HepG2 (cell line): ENCODE results near the gene ZNF341. TPM values are rescaled to one million over a fixed set of nuclear protein-coding genes. Genes with fewer than 3 reads are reported as not detected.

Source experiments
- AFF4 ChIP-seq: sonication (generic); formaldehyde crosslinking; IDR thresholded peaks from 2 replicates; pipeline ENCODE4 v1.4.0; 2020; ENCODE audit warnings: missing genetic modification reagents
- HIC2 ChIP-seq: sonication (generic); formaldehyde crosslinking; IDR thresholded peaks from 2 replicates; pipeline ENCODE4 v1.9.0; 2022; ENCODE audit warnings: low read depth, missing genetic modification reagents
- MEIS2 ChIP-seq: sonication (generic); formaldehyde crosslinking; IDR thresholded peaks from 2 replicates; pipeline ENCODE4 v1.9.0; 2021; ENCODE audit warnings: mild to moderate bottlenecking, missing genetic modification reagents
- ZNF142 ChIP-seq: sonication (generic); formaldehyde crosslinking; IDR thresholded peaks from 2 replicates; pipeline ENCODE4 v1.4.0; 2020; ENCODE audit warnings: missing genetic modification reagents
- ZNF407 ChIP-seq: sonication (generic); formaldehyde crosslinking; IDR thresholded peaks from one replicate; pipeline ENCODE4 v1.5.1; 2020; ENCODE audit warnings: mild to moderate bottlenecking, missing genetic modification reagents; ENCODE audit errors: not compliant biosample characterization
- ZNF430 ChIP-seq: sonication (generic); formaldehyde crosslinking; IDR thresholded peaks from 2 replicates; pipeline ENCODE4 v1.9.0; 2021; ENCODE audit warnings: mild to moderate bottlenecking, missing genetic modification reagents
- ZNF468 ChIP-seq: sonication (generic); formaldehyde crosslinking; IDR thresholded peaks from 2 replicates; pipeline ENCODE4 v1.8.0; 2022; ENCODE audit warnings: mild to moderate bottlenecking, moderate library complexity, missing genetic modification reagents
- ZNF878 ChIP-seq: sonication (generic); formaldehyde crosslinking; IDR thresholded peaks from 2 replicates; pipeline ENCODE4 v1.8.1; 2023; ENCODE audit warnings: mild to moderate bottlenecking, missing genetic modification reagents, moderate library complexity
- polyA plus RNA-seq, 8 experiments: library from polyadenylated mRNA; depleted of rRNA in 3 of 8; stranded (reverse) in 7 of 8; unstranded in 1 of 8; fragments of >200 nt; fragmentation: Illumina TruSeq in 4 of 8; extraction: Trizol in 4 of 8; gene quantifications; 2 replicates each; pipeline versions ENCODE4 v1.2.1 to v1.2.3, GENCODE V29; 2011 to 2016; ENCODE audit warnings: low read depth in 4 of 8, missing spikeins in 1 of 8, mixed read lengths in 1 of 8; ENCODE audit not compliant: insufficient read depth in 1 of 8
- total RNA-seq, 5 experiments: library from RNA; depleted of rRNA; stranded (reverse); fragments of >200 nt; fragmentation: Illumina TruSeq; extraction: Trizol; gene quantifications; 2 replicates each; pipeline ENCODE4 v1.2.3, GENCODE V29; 2016; ENCODE audit warnings: low read depth in 1 of 5

ZNF341 gene
- total and polyA plus RNA-seq, 2 of the 13 experiments (the other 11 are each of a cell fraction or from before 2014, with no cell fraction given) = 1.1 to 2.2 TPM

GRCh38 chr20:33812152-33812849 lies 80.5 kb downstream of the ZNF341 start (continued):
- no peak for TF ChIP-seq ZNF468 (CRISPR knock-in tag)
- no peak for TF ChIP-seq MEIS2 (CRISPR knock-in tag)
- no peak for TF ChIP-seq HIC2 (CRISPR knock-in tag)
- TF ChIP-seq ZNF878 (CRISPR knock-in tag) = 0 out of 2 replicates have a peak, but pooled peaks have one; percentile 12
- TF ChIP-seq ZNF142 (CRISPR knock-in tag) = no peak
- no peak for TF ChIP-seq AFF4 (CRISPR knock-in tag)
- TF ChIP-seq ZNF407 (CRISPR knock-in tag) = no peak
- no peak for TF ChIP-seq ZNF430 (CRISPR knock-in tag)
